Gastrocnemius medialis (tissue), 4 donors: ENCODE measurements around the gene JMJD7.

Experiments
- CTCF ChIP-seq, 5 experiments: fragments of 450-650 bp in 3 of 5; fragments of 200-600 bp in 2 of 5; sonication (generic) in 2 of 5; IDR thresholded peaks in 4 of 5; conservative IDR thresholded peaks in 1 of 5; 1 replicate in 4 of 5; 2 replicates in 1 of 5; pipeline ENCODE4 v1.5.1; 2016 to 2019; ENCODE audit warnings: antibody characterized with exemption in 5 of 5, mild to moderate bottlenecking in 3 of 5, moderate library complexity in 3 of 5
- POLR2A ChIP-seq, 2 donors: fragments of 450-650 bp; IDR thresholded peaks; one replicate each; pipeline ENCODE4 v1.6.1; 2017; ENCODE audit warnings: antibody characterized with exemption in 2 of 2, mild to moderate bottlenecking in 2 of 2, moderate library complexity in 2 of 2

- TF ChIP-seq POLR2A (IDR thresholded peaks at IDR 0.05) (no peak), CTCF (IDR thresholded peaks at IDR 0.05 in 4 of 5, conservative IDR thresholded peaks at IDR 0.05 in 1 of 5) (no peak)
Measured at GRCh38 chr15:41799488-41799805, 28.4 kb upstream of the JMJD7 start.
